22Rv1 (cell line): ENCODE data around the gene NAXD.

Experiments
- CTCF ChIP-seq: fragments of 450-650 bp; IDR thresholded peaks from 2 replicates; pipeline ENCODE4 v1.5.1; 2017; ENCODE audit warnings: mild to moderate bottlenecking
- ZFX ChIP-seq: fragments of 450-650 bp; IDR thresholded peaks from 2 replicates; pipeline ENCODE4 v1.6.1; 2017; ENCODE audit warnings: antibody characterized with exemption, borderline replicate concordance

DNA sequence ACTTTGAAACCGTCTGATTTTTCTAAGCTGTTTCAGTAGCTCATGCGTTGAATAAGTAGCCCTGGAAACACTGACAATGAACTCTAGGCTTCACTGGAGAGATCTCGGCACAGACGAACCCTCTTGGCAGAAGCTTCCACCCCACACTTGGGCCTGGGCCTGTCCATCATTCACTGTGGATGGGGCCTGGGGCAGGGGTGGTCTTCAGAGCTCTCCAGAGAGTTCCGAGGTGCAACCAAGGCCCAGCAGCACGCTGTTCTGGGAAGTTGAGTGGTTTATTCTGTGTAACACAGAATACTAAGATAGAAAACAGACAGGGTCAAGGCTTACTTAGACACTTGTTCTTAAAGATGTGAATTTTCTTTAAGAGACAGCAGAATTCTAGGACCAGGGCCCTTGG is 21.9 kb downstream of the NAXD start:
- TF ChIP-seq CTCF = no peak
- TF ChIP-seq ZFX = no peak
